Stimulated activated memory B cell treated with anti-CD40 and anti-IgM and Interleukin-4, amounts not matched to agents 10 μg/mL and 1 μg/mL and 100 μg/mL, for 72 hours (primary cell): ENCODE results near the gene CACNA2D2.

Experiments
- ATAC-seq: fragments of 150-1000 bp; cut with Tn5 transposase; 2 replicates; pipeline ENCODE4 v1.10.0; 2021
- H3K27ac Mint-ChIP-seq: one replicate; pipeline ENCODE4 v1.8.0; 2022; ENCODE audit warnings: mild to moderate bottlenecking, mixed read lengths
- H3K27me3 Mint-ChIP-seq: one replicate; pipeline ENCODE4 v1.8.0; 2022; ENCODE audit warnings: mixed read lengths
- H3K36me3 Mint-ChIP-seq: one replicate; pipeline ENCODE4 v1.8.0; 2022; ENCODE audit warnings: mixed read lengths
- H3K4me1 Mint-ChIP-seq: one replicate; pipeline ENCODE4 v1.8.0; 2022; ENCODE audit warnings: mixed read lengths
- H3K4me3 Mint-ChIP-seq: one replicate; pipeline ENCODE4 v1.8.0; 2022; ENCODE audit warnings: mild to moderate bottlenecking, moderate library complexity, mixed read lengths
- H3K9me3 Mint-ChIP-seq: one replicate; pipeline ENCODE4 v1.8.0; 2022; ENCODE audit warnings: mixed read lengths

The CACNA2D2 gene

DNA sequence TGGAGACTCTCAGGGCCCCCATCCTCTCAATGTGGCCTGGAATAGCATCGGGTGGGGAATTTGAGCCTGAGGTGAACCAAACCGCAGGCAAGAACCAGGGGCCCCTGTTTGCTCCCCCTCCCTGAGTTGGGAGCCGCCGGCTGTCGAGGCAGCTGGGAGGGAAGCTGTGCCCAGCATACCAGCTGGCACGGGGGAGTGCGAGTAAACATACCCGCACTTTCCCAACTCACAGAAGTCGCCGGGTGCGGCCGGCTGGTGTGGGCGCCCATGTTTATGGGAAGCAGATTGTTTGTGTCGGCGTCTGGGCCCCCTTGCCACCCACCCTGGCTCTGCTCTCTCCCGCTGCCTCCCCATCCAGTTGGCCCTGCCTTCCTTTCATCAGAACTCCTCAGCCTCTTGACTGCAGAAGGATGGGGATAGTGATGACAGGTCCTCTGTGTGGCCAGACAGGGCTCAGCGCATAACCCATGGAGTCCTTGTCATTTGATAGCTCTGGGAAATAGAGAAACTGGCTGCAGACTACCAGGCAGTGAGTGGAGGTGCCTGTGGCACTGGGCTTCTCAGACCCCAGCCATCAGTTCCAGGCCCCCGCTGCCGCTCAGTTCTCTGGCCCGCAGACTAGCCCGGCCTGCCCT is 60.4 kb downstream of the CACNA2D2 start:
- H3K27ac Mint-ChIP-seq = no peak overlapping the region
- H3K27me3 Mint-ChIP-seq = no peaks in the 10 kb centered on the region
- H3K36me3 Mint-ChIP-seq = no peaks in the 10 kb centered on the region
- no peaks in the 10 kb centered on the region for H3K9me3 Mint-ChIP-seq
- H3K4me1 Mint-ChIP-seq = no peaks in the 10 kb centered on the region
- H3K4me3 Mint-ChIP-seq = no peak overlapping the region
- no peak for ATAC-seq

DNA sequence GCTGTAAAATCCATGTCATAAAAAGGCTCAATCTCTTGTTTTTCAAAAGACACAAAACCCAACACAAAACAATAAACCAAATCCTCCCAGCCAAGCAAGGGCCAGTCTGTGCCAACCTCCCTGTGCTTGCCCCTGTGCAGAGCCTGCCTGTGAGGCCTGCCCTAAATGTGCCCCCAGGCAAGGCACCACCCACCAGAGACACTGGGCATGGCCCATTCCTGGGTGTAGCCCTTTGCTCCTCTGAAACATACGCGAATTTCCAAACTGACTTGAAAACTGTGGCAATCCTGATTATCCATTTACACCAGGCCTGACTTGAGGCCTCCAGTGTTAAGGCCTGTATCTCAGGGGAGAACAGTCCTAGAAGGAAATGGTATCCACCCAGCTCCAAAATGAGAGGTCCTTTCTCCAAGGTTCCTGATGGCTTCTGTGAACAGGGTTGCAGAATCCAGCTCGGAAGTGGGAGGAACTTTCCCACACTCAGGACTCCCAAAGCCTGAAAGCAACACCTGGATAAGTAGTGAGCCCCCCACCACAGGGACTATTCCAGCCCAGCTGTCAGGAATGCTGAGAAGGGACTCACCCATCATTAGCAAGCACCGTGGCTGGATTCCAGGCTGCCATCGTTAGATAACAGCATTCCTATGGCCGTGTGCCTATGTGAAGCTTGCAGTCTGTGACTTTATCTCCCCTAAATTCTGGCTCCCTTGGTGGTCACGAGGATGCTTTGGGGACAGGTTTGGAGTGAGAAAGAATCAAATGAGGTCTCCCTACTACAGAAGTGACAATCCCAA is 61.8 kb downstream of the CACNA2D2 start:
- Mint-ChIP-seq H3K36me3 (no peaks in the 10 kb centered on the region), H3K4me3 (no peak overlapping the region), H3K27me3 (peaks cover 8% of the 10 kb centered on the region), H3K9me3 (no peaks in the 10 kb centered on the region), H3K27ac (no peak overlapping the region), H3K4me1 (no peaks in the 10 kb centered on the region)
- no peak for ATAC-seq

DNA sequence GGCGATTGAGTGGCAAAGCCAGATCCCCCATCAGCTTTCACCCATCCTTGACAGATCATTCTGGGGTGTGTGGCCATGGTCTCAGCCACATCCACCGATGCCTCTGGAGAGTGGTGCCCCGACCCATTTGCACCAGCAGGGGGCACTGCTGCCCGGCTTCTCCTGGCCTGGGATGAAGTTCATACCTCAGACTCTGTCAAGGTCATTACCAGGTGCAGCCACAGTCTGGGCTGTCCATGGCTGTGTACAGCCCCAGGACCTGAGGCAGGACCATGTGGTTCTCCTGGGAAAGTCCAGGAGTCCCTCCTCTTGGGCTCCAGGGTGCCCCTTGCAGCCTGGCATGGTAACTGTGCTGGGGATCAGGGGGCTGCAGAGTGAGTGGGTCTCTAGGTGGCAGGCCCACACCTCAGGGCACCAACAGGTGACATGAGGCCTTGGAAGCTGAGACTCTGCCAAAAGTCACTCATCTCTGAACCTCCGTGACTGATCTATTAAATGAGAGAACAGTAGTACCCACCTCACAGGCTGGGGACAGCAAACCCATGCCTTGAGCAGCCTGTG is 67.2 kb downstream of the CACNA2D2 start:
- peak; percentile 72 for ATAC-seq
- no peak overlapping the region for H3K4me3 Mint-ChIP-seq
- H3K36me3 Mint-ChIP-seq = no peaks in the 10 kb centered on the region
- H3K27me3 Mint-ChIP-seq = peaks cover 29% of the 10 kb centered on the region
- H3K4me1 Mint-ChIP-seq = no peaks in the 10 kb centered on the region
- no peak overlapping the region for H3K27ac Mint-ChIP-seq
- H3K9me3 Mint-ChIP-seq = no peaks in the 10 kb centered on the region

DNA sequence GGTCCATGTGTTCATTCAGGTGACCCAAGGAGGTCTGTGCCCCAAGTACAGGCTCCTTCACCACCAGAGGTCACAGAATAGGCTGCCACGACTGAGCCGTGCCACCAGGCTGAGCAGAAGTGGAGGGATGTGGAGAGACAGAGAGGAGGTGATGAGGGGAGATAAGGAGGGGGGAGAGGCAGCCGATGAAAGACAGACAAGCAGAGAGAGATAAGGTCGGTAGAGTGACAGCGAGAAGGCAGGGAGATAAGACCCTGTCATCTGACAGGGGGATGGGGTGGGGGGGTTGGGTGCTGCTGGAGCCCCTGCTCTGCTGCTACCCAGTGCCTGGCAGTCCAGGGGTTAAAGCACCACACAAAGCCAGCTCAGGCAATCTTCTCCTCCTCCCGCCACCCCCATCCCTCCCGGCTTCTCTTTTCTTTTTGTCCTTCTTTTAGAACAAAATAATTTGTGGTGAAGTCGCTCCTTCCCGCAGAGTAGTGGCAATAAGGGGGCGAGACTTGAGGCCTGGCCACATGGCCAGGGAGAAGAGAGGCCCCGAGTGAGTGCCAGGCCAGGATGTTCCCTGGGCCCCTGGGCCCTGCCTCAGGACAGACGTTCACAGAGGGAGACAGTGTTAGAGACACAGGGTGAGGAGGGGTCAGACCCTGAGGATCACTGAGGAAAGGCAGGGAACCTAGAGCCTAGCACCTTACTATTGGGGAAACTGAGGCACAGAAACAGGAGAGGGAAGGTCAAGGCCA is 67.9 kb downstream of the CACNA2D2 start:
- Mint-ChIP-seq H3K27me3 (peaks cover 29% of the 10 kb centered on the region), H3K4me1 (no peaks in the 10 kb centered on the region), H3K27ac (no peak overlapping the region), H3K36me3 (no peaks in the 10 kb centered on the region), H3K4me3 (no peak overlapping the region), H3K9me3 (no peaks in the 10 kb centered on the region)
- no peak for ATAC-seq

DNA sequence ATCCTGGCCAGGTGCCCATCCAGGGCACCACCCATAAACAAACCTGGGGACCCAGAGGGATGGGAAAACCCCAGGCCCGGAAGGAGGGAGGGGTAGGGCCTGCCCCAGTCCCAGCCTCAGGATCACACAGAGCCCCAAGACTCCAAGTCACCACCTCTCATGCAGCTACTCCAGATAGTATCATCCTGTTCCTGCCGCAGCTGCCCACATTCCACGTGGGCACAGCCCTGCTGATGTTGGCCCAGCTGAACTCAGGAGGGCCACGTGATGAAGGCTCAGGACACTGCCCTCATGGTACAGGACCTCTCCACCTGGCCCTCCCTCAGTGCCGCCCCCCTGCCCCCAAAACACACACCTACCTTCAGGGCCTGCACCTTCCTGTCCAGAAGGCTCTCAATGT is 69.5 kb downstream of the CACNA2D2 start:
- H3K27ac Mint-ChIP-seq = no peak overlapping the region

DNA sequence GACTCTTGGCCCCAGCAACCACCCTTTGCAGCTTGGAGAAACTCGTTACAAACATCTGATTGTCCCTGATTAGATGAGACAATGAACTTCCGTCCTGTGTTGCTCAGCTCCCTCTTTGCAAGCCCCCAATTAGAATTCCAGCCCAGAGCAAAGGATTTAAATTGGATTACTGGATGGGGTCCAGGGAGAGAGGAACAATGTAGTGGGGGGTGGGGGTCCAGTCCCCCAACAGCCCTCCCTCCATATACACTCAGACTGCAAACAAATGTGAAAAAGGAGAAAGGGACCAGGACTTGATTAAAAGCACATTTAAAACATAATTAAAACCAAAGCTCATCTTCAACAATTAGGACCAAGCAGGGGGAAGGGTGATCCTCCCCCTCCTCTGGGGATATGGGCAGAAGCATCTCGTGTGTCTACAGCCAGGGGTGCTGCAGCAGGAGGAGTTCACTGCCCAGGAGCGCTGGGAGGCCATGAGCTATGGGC is 72.4 kb downstream of the CACNA2D2 start:
- H3K36me3 Mint-ChIP-seq = no peaks in the 10 kb centered on the region

More for the DNA sequence above, 69.5 kb downstream of the CACNA2D2 start:
- ATAC-seq = no peak
- Mint-ChIP-seq H3K4me3 (no peak overlapping the region), H3K4me1 (no peaks in the 10 kb centered on the region), H3K36me3 (no peaks in the 10 kb centered on the region), H3K27me3 (peaks cover 29% of the 10 kb centered on the region), H3K9me3 (no peaks in the 10 kb centered on the region)

DNA sequence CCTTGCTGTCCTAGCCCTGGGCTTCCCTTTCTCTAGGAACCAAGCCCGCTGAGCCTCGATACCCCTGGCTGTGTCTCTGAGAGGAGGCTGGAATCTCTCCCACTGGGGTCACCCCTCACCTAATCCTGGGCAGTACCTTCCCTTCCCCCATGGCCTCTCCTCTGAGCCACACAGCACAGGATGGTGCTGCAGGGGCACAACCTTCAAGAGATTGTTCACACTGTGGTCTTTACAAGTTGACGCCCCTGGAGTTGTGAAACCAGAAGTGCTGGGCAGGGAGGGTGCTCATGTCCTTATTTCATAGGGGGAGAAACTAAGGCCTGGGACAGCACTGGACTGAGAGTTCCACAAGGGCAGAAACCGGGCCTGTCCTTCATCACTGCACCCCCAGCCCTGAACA is 73.2 kb downstream of the CACNA2D2 start:
- no peaks in the 10 kb centered on the region for H3K9me3 Mint-ChIP-seq
- peaks cover 38% of the 10 kb centered on the region for H3K27me3 Mint-ChIP-seq
- no peak overlapping the region for H3K4me3 Mint-ChIP-seq
- no peak for ATAC-seq
- H3K4me1 Mint-ChIP-seq = no peaks in the 10 kb centered on the region
- no peak overlapping the region for H3K27ac Mint-ChIP-seq
- H3K36me3 Mint-ChIP-seq = no peaks in the 10 kb centered on the region

More for the DNA sequence above, 72.4 kb downstream of the CACNA2D2 start:
- Mint-ChIP-seq H3K4me3 (no peak overlapping the region), H3K27ac (no peak overlapping the region), H3K9me3 (no peaks in the 10 kb centered on the region), H3K27me3 (peaks cover 38% of the 10 kb centered on the region), H3K4me1 (no peaks in the 10 kb centered on the region)
- no peak for ATAC-seq

DNA sequence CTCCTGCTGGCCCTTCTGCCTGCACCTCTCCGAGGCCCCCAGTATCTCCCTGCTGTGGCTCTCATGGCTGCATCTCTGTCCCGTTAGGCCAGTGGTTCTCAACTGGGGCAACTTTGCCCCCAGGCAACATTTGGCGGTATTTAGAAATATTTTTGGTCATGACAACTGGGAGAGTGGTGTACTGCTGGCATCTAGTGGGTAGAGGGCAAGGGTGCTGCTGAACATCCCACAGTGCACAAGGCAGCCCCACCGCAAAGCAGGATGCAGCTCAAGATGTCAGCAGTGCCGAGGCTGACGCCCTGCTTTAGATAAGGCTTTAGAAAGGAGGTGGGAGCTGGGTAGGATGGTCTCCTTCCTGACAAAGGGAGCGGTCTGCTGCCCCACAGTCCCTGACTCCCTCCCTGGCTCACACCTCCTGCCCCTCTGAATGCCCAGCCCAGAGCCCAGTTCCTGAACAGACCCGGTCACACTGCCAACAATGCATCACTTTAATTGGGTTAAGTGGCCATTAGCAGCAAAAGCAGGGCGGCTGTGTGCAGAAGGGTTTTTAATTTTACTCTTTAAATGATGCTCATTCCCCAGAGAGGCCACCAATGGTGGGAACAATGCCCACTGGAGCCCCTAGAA is 75.3 kb downstream of the CACNA2D2 start:
- no peaks in the 10 kb centered on the region for H3K9me3 Mint-ChIP-seq
- H3K27me3 Mint-ChIP-seq = peaks cover 30% of the 10 kb centered on the region
- H3K27ac Mint-ChIP-seq = no peak overlapping the region
- no peak overlapping the region for H3K4me3 Mint-ChIP-seq
- no peaks in the 10 kb centered on the region for H3K4me1 Mint-ChIP-seq
- no peak for ATAC-seq
- H3K36me3 Mint-ChIP-seq = no peaks in the 10 kb centered on the region

DNA sequence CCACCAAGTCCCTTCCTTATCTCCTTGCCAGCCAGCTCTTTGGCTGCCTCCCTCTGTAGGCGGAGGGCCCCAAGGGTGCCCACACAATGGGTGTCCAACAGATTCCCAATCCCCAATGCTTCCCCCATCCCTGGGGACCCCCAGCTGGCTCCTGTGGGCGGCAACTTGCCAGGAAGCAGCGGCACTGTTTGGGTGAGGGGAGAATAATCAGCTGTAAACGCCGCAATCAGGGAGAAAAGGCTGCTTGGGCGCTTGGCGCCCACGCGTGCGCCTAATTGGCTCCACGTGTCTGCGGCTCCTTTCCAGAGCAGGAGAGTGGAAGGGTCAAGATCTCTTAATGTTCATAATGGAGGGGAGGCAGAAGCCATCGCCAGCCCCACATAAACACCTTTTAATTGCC is 76.2 kb downstream of the CACNA2D2 start:
- Mint-ChIP-seq H3K4me1 (no peaks in the 10 kb centered on the region), H3K4me3 (no peak overlapping the region), H3K36me3 (no peaks in the 10 kb centered on the region), H3K9me3 (no peaks in the 10 kb centered on the region), H3K27ac (no peak overlapping the region), H3K27me3 (peaks cover 30% of the 10 kb centered on the region)
- no peak for ATAC-seq

DNA sequence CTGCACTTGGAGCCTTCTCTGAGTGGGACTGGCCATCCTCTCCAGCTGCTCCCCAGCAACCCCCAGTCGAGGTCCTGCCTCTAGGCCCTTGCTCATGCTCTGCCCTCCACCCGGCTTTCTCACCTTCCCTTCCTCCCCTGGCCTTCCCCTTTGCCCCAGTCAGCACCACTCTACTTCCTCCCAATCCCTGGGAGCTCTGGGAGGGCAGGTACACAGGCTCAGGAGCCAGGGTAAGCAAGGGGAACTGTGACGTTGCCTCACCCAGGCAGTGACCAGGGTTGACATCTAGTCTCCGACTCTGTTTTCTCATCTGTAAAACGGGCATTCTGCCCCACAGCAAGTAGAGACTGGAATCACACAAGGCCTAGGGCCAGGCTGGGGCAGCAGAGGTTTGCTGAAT is 77.5 kb downstream of the CACNA2D2 start:
- no peak for ATAC-seq
- Mint-ChIP-seq H3K27ac (no peak overlapping the region), H3K36me3 (no peaks in the 10 kb centered on the region), H3K9me3 (no peaks in the 10 kb centered on the region), H3K27me3 (peaks cover 30% of the 10 kb centered on the region), H3K4me1 (no peaks in the 10 kb centered on the region), H3K4me3 (no peak overlapping the region)

DNA sequence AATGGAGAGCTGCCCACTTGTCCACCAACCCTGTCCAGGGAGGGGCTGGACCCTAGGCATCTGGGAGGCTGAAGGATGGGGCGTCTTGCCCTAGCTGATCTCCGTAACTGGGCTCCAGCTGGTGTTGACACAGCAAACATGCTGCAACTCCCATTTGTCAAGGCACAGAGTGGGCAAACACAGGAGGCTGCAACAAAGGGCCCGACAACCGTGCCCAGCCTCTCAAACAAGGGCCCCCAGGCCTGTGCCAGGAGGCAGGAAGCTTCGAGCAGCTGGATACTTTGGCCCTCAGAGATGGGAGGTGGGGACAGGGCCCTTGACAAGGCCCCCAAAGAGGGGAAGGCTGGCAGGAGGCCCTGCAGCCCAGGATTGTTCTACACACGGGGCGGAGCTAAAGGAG is 79.9 kb downstream of the CACNA2D2 start:
- no peak for ATAC-seq
- Mint-ChIP-seq H3K36me3 (no peaks in the 10 kb centered on the region), H3K4me3 (no peak overlapping the region)

DNA sequence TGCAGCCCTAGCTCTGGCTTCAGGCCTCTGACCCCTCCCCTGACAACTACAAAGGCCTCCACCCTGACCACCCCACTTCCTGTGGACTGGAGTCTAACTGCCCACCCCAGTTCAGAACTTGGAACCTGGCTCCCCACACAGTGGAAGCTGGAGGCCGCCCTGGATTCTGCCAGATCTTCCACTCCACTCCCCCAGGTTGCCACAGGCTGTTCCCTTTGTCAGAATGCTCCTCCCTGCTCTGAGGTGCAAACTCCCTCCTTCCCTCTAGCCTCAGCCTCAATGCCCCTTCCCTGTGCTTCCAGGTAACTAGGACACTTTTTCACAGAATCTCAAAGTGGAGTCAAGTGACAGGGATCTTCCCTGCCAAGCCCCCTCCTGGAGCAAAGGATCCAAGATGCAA is 81.3 kb downstream of the CACNA2D2 start:
- Mint-ChIP-seq H3K9me3 (no peaks in the 10 kb centered on the region), H3K4me1 (no peaks in the 10 kb centered on the region), H3K27ac (no peak overlapping the region), H3K36me3 (no peaks in the 10 kb centered on the region), H3K4me3 (no peak overlapping the region), H3K27me3 (peaks cover 30% of the 10 kb centered on the region)
- no peak for ATAC-seq

More for the DNA sequence above, 79.9 kb downstream of the CACNA2D2 start:
- H3K9me3 Mint-ChIP-seq = no peaks in the 10 kb centered on the region
- H3K4me1 Mint-ChIP-seq = no peaks in the 10 kb centered on the region
- peaks cover 36% of the 10 kb centered on the region for H3K27me3 Mint-ChIP-seq
- H3K27ac Mint-ChIP-seq = no peak overlapping the region

DNA sequence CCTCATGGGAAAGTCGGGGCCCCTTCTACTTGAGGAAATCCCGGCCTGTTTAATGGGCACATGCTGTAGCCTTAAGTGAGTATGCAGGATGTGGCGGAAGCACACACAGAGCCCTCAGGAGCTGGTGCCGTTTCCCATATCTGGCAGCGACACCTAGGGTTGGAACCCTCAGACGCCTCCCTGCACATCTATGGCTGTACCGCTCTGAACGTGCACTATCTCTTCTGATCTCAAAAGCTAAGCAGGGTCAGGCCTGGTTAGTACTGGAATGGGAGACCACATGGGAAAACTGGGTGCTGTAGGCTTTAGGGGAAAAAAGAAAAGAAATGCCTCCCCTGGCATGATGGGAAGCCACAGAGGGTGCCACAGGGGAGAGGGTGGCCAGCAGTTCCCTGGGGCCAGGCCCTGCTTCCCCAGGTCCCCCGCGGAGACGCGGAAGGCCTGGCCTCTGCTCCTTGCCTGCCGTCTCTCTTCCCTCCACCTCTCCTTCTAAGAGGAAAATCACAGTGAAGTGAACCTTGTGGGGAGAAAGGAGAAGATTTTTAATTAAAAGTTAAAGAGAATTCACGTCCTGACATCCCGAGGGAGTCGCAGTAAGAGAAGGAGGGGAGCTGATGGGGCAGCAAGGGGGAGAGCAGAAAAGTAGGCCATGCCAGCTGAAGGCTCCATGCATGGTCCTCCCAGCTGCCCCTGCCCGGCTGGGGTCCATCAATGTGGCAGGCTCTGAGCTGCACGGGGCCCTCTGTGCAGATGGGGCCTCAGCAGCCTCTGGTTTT is 83.7 kb downstream of the CACNA2D2 start:
- H3K4me1 Mint-ChIP-seq = no peaks in the 10 kb centered on the region
- no peaks in the 10 kb centered on the region for H3K9me3 Mint-ChIP-seq
- peaks cover 12% of the 10 kb centered on the region for H3K27me3 Mint-ChIP-seq
- no peaks in the 10 kb centered on the region for H3K36me3 Mint-ChIP-seq
- H3K4me3 Mint-ChIP-seq = no peak overlapping the region
- H3K27ac Mint-ChIP-seq = no peak overlapping the region
- ATAC-seq = no peak

DNA sequence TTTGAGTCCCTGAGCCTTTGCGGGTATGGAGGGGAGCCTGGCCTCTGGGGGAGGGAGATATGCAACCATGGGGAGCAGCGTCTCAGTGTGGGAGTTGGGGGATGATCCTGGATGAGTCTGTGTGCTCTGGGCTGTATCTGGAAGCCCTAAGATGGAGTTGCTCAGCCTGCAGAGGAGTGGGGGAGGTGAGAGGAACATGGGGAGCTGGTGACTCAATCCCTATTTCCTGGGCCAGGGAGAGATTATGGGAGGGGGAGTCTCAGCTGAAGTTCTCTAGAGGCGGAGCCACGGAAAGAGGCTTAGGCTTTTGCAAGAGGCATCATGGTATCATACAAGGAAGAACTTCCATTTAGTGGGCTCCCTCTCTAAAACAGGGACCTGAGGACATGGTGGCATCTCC is 84.6 kb downstream of the CACNA2D2 start:
- Mint-ChIP-seq H3K36me3 (no peaks in the 10 kb centered on the region), H3K4me1 (no peaks in the 10 kb centered on the region), H3K27ac (no peak overlapping the region), H3K9me3 (no peaks in the 10 kb centered on the region), H3K4me3 (no peak overlapping the region), H3K27me3 (peaks cover 12% of the 10 kb centered on the region)
- ATAC-seq = no peak
